K562 (cell line): Measurements from ENCODE around the gene PNMT. TPM values are rescaled to one million over a fixed set of nuclear protein-coding genes. Genes with fewer than 3 reads are reported as not detected.

Source experiments
- ATAC-seq: fragments of 200-7000 bp; cut with Tn5 transposase; 3 replicates; pipeline ENCODE4 v1.9.1; 2020; ENCODE audit warnings: moderate library complexity
- BruUV-seq: library from RNA; stranded (reverse); fragments of 400-500 nt; replicated peaks from 2 replicates; lab custom pipeline; 2021; lab: Mats Ljungman, UMichigan
- CTCF ChIA-PET: fragments of 300-600 bp; formaldehyde crosslinking; extraction: SDS; loops from one replicate; lab custom pipeline; 2021; ENCODE audit warnings: low intra/inter-chr PET ratio; lab: Yijun Ruan, JAX
- POLR2A ChIA-PET: fragments of 300-600, 350-650 bp; sonication (Branson Sonifier 250); formaldehyde crosslinking; extraction: SDS; loops from one replicate; lab custom pipeline; 2021; ENCODE audit warnings: antibody characterized with exemption, inconsistent platforms; lab: Yijun Ruan, JAX
- DNase-seq, 4 experiments: peaks; one replicate each; pipeline versions ENCODE4 v3.0.0 to v3.0.0-alpha.2; 2011 to 2018; ENCODE audit warnings: low spot score in 3 of 4, mixed read lengths in 3 of 4; ENCODE audit errors: extremely low read depth in 1 of 4
- FAIRE-seq: peaks from 2 replicates; lab custom pipeline; 2011; peaks lifted over from hg19 to GRCh38; lab: Jason Lieb, UNC
- H2AFZ ChIP-seq: 2 replicates; pipeline ENCODE4 v1.6.0; 2011; ENCODE audit warnings: low read depth, low read length, control low read depth, inconsistent platforms
- H3K27ac ChIP-seq: fragments of 200-600 bp; 3 replicates; pipeline ENCODE4 v1.8.0; 2011; ENCODE audit warnings: low read depth, mild to moderate bottlenecking, control low read depth, inconsistent platforms, low read length, moderate library complexity, mixed read lengths; ENCODE audit errors: extremely low read depth
- H3K27me3 ChIP-seq, 2 experiments: fragments of 300-600 bp in 1 of 2; 2 replicates in 1 of 2; 3 replicates in 1 of 2; pipeline versions ENCODE4 v1.6.0 to v1.8.0; 2011; ENCODE audit warnings: inconsistent platforms in 2 of 2, low read length in 2 of 2, mild to moderate bottlenecking in 1 of 2, mixed read lengths in 1 of 2, moderate library complexity in 1 of 2; ENCODE audit not compliant: control insufficient read depth in 2 of 2, insufficient read depth in 2 of 2
- H3K36me3 ChIP-seq: fragments of 300-600 bp; 3 replicates; pipeline ENCODE4 v1.8.0; 2011; ENCODE audit warnings: mild to moderate bottlenecking, low read length, inconsistent platforms; ENCODE audit not compliant: control insufficient read depth, insufficient read depth
- H3K4me1 ChIP-seq, 2 experiments: fragments of 200-600 bp in 1 of 2; replicated peaks in 1 of 2; 2 replicates in 1 of 2; 3 replicates in 1 of 2; pipeline versions ENCODE4 v1.5.1 to v1.8.0; 2011; ENCODE audit warnings: inconsistent platforms in 2 of 2, low read length in 2 of 2, mild to moderate bottlenecking in 1 of 2, mixed read lengths in 1 of 2, moderate library complexity in 1 of 2; ENCODE audit not compliant: control insufficient read depth in 2 of 2, insufficient read depth in 2 of 2
- H3K4me2 ChIP-seq: 2 replicates; pipeline ENCODE4 v1.6.1; 2011; ENCODE audit warnings: low read length, control low read depth, inconsistent platforms, mixed read lengths; ENCODE audit not compliant: insufficient read depth
- H3K4me3 ChIP-seq: fragments of 200-600 bp; sonication (generic), shearing (Covaris generic); 2 replicates; pipeline ENCODE4 v1.5.1; 2016; ENCODE audit warnings: control low read depth, inconsistent platforms
- H3K79me2 ChIP-seq: fragments of 200-600 bp; 3 replicates; pipeline ENCODE4 v1.8.0; 2011; ENCODE audit warnings: low read length, inconsistent platforms; ENCODE audit not compliant: control insufficient read depth, insufficient read depth
- H3K9ac ChIP-seq, 2 experiments: 2 replicates each; pipeline versions ENCODE4 v1.6.0 to v1.6.1; 2011; ENCODE audit warnings: low read depth in 2 of 2, low read length in 2 of 2, control low read depth in 1 of 2, inconsistent platforms in 1 of 2, mild to moderate bottlenecking in 1 of 2, mixed read lengths in 1 of 2; ENCODE audit not compliant: insufficient read depth in 1 of 2
- H3K9me1 ChIP-seq: one replicate; pipeline ENCODE4 v1.6.0; 2011; ENCODE audit warnings: inconsistent platforms, mild to moderate bottlenecking, low read length, moderate library complexity; ENCODE audit not compliant: control insufficient read depth, insufficient read depth
- H3K9me3 ChIP-seq: replicated peaks from 2 replicates; pipeline ENCODE4 v1.5.1; 2011; ENCODE audit warnings: low read depth, low read length, inconsistent platforms; ENCODE audit not compliant: control insufficient read depth, insufficient read depth
- H4K20me1 ChIP-seq: replicated peaks from 2 replicates; pipeline ENCODE4 v1.6.1; 2011; ENCODE audit warnings: low read length, inconsistent platforms, mixed read lengths; ENCODE audit not compliant: control insufficient read depth, insufficient read depth
- CBFB ChIP-seq: sonication (generic); formaldehyde crosslinking; IDR thresholded peaks from 2 replicates; pipeline ENCODE4 v1.4.0; 2020; ENCODE audit warnings: mild to moderate bottlenecking, missing genetic modification reagents
- CHD4 ChIP-seq: fragments of 200-600 bp; sonication (generic); IDR thresholded peaks from 3 replicates; pipeline ENCODE4 v1.6.1; 2012; ENCODE audit warnings: low read depth, mild to moderate bottlenecking, mixed read lengths, low read length, inconsistent platforms; ENCODE audit not compliant: insufficient read depth, insufficient replicate concordance, poor library complexity, severe bottlenecking
- FOS ChIP-seq: IDR thresholded peaks from 3 replicates; pipeline ENCODE4 v1.6.1; 2011; ENCODE audit not compliant: insufficient read length; ENCODE audit errors: extremely low read depth
- L3MBTL2 ChIP-seq: fragments of 450-650 bp; IDR thresholded peaks from 2 replicates; pipeline ENCODE4 v1.6.1; 2016; ENCODE audit warnings: mild to moderate bottlenecking, moderate library complexity
- MAZ ChIP-seq, 2 experiments: fragments of 450-650 bp in 1 of 2; sonication (generic) in 1 of 2; formaldehyde crosslinking; IDR thresholded peaks in 1 of 2; conservative IDR thresholded peaks in 1 of 2; 2 replicates each; pipeline versions ENCODE4 v1.4.0 to v1.5.0; 2020; ENCODE audit warnings: mild to moderate bottlenecking in 1 of 2, missing genetic modification reagents in 1 of 2
- MCM2 ChIP-seq: fragments of 450-650 bp; IDR thresholded peaks from 2 replicates; pipeline ENCODE4 v1.6.1; 2017; ENCODE audit warnings: low read depth, mild to moderate bottlenecking
- MEIS2 ChIP-seq: fragments of 450-650 bp; IDR thresholded peaks from 2 replicates; pipeline ENCODE4 v1.6.1; 2014; ENCODE audit warnings: mild to moderate bottlenecking; ENCODE audit not compliant: partially characterized antibody
- MYNN ChIP-seq, 2 experiments: sonication (generic); formaldehyde crosslinking in 1 of 2; IDR thresholded peaks; 2 replicates each; pipeline versions ENCODE4 v1.5.0 to v1.6.1; 2016 to 2020; ENCODE audit warnings: antibody characterized with exemption in 1 of 2, missing genetic modification reagents in 1 of 2
- PML ChIP-seq: IDR thresholded peaks from 2 replicates; pipeline ENCODE4 v1.6.1; 2012; ENCODE audit warnings: low read length, inconsistent platforms
- POLR2A ChIP-seq: fragments of 450-650 bp; conservative IDR thresholded peaks from 2 replicates; pipeline ENCODE4 v1.6.1; 2016
- RAD21 ChIP-seq, 2 experiments: fragments of 250-450 bp in 1 of 2; fragments of 450-650 bp in 1 of 2; sonication (Bioruptor Pico) in 1 of 2; formaldehyde crosslinking in 1 of 2; IDR thresholded peaks in 1 of 2; conservative IDR thresholded peaks in 1 of 2; 2 replicates each; pipeline versions ENCODE4 v1.4.0 to v1.8.0; 2020 to 2022; ENCODE audit warnings: mild to moderate bottlenecking in 2 of 2, moderate library complexity in 1 of 2
- SMC3 ChIP-seq: conservative IDR thresholded peaks from 2 replicates; pipeline ENCODE4 v1.6.1; 2011; ENCODE audit warnings: low read depth, low read length, improper control_type of control experiment; ENCODE audit not compliant: insufficient read depth
- TBP ChIP-seq: optimal IDR thresholded peaks from 2 replicates; pipeline ENCODE3; 2011; ENCODE audit warnings: low read depth, low read length, improper control_type of control experiment
- WGBS: fragments of 100-300 bp; shearing (Covaris generic); methylation state at CpG from one replicate; pipeline ENCODE4 v1.1.6; 2016; ENCODE audit warnings: low coverage, mixed read lengths; ENCODE audit not compliant: insufficient coverage; ENCODE audit errors: missing lambda C conversion rate; 5-methylcytosine and 5-hydroxymethylcytosine counted together
- in situ Hi-C: fragments of 300-500 bp; cut with MboI; formaldehyde crosslinking; loops from 4 replicates; pipeline ENCODE4 v1.15.0; 2018; ENCODE audit warnings: inconsistent platforms, mixed read lengths
- intact Hi-C: fragments of 100-400 bp; cut with micrococcal nuclease; formaldehyde crosslinking; loops from 2 replicates; pipeline ENCODE4 v1.14.2; 2022
- polyA plus RNA-seq, 8 experiments: library from polyadenylated mRNA; depleted of rRNA in 4 of 8; stranded (reverse) in 5 of 8; unstranded in 3 of 8; fragments of >200 nt; fragmentation: Nextera tagmentation in 2 of 8; fragmentation: Illumina TruSeq in 1 of 8; extraction: Ambion mirVana in 2 of 8; extraction: Trizol in 1 of 8; gene quantifications; 2 replicates each; pipeline versions ENCODE4 v1.2.1 to v1.2.3, GENCODE V29; 2011 to 2014; ENCODE audit warnings: inconsistent platforms in 1 of 8, missing spikeins in 1 of 8
- total RNA-seq, 7 experiments: library from RNA; depleted of rRNA in 6 of 7; stranded (reverse); fragments of >200 nt in 6 of 7; fragmentation: Illumina TruSeq in 2 of 7; extraction: Trizol in 2 of 7; gene quantifications; 2 replicates each; pipeline versions ENCODE4 v1.2.1 to v1.2.3, GENCODE V29; 2011 to 2021; ENCODE audit warnings: low replicate concordance in 1 of 7
- TF ChIP-seq, protein P1 (sequence below): IDR thresholded peaks from 2 replicates; pipeline ENCODE4 v1.6.1; 2011; ENCODE audit not compliant: insufficient read length; ENCODE audit errors: extremely low read depth
- TF ChIP-seq, protein P2 (sequence below): fragments of 250-450 bp; sonication (Bioruptor Pico); IDR thresholded peaks from 2 replicates; pipeline ENCODE4 v1.9.0; 2021; ENCODE audit warnings: mild to moderate bottlenecking, inconsistent platforms
- TF ChIP-seq, protein P3 (sequence below): sonication (generic); formaldehyde crosslinking; IDR thresholded peaks from 2 replicates; pipeline ENCODE4 v1.8.1; 2023; ENCODE audit warnings: mild to moderate bottlenecking, missing genetic modification reagents

Gene PNMT
- total and polyA plus RNA-seq, 9 of the 15 experiments (the other 6 are each of a cell fraction or from before 2014, with no cell fraction given), result 0.55 to 18.1 (median 5.8) TPM

DNA sequence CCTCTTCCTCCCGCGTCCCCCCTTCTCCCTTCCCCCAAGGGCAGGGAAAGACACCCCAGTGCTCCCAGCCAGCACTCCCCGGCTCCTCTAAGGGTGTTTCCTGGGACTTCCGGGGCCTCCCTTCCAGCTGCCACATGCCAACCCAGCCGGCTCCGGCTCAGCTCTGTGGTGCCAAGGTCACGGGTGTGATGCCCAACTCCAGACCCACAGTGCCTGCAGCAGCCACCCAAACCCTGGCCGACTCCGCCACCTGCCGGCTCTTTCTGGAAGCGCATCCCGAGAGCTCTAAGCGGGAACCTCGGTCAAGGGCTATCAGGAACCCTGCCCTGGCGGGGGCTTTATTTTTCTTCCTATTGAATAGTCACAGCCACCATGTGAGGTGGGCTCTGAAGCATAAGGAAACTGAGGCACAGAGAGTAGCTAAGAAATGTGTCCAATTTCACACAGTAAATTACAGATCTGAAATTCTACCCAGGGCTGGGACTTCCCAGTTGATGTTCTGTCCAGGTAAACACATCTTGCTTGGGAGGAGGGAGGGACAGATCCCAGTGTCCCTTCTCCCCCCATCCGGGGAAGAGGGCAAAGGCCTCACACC, 44.8 kb upstream of the PNMT start:
- CTCF ChIA-PET, result interaction anchor here (0.6 to 5.2 kb wide), 9 partner anchors 11 to 578 kb away, joined by 3 to 131 read pairs (median 5); partner anchors contain the start of gene PNMT
- Histone ChIP-seq H3K4me1 (peaks cover 3 to 43% of the 10 kb centered on the region in 2 experiments; a peak in 2 of 5 replicates), H3K79me2 (no peaks in the 10 kb centered on the region), H3K27me3 (peaks cover 0 to 25% of the 10 kb centered on the region in 2 experiments; a peak in 2 of 5 replicates), H3K9ac (0 out of 4 replicates have a peak overlapping the region, but pooled peaks of 1 of the 2 experiments have one; percentile 65), H2AFZ (peak overlapping the region; percentile 14; the same call in 1 of the 2 replicates), H3K4me3 (no peak overlapping the region), H3K36me3 (no peaks in the 10 kb centered on the region), H3K9me3 (no peaks in the 10 kb centered on the region), H4K20me1 (no peaks in the 10 kb centered on the region), H3K4me2 (no peak overlapping the region), H3K27ac (no peak overlapping the region), H3K9me1 (no peaks in the 10 kb centered on the region)
- in situ Hi-C loops (loop anchor here (5.0 kb wide), 2 partner anchors 49 to 134 kb away; no protein-coding TSS in a partner anchor), intact Hi-C loops (loop anchor here (1.0 to 2.0 kb wide), 2 partner anchors 75 to 239 kb away; no protein-coding TSS in a partner anchor)
- BruUV-seq, result no TSS peak
- 2% methylated on average over 15 of the region's 16 CpGs for WGBS
- ATAC-seq (peak; percentile 81), DNase-seq (peak; percentile 70 to 84 (median 75)), FAIRE-seq (peak; percentile 82)
- POLR2A ChIA-PET, result interaction anchor here (0.6 to 1.9 kb wide), 6 partner anchors 11 to 345 kb away, joined by 3 to 6 read pairs (median 4); partner anchors contain the start of genes PNMT and STARD3
- TF ChIP-seq MEIS2 (no peak), TBP (peak; percentile 81), MAZ (CRISPR knock-in tag; conservative IDR thresholded peaks at IDR 0.05 in 1 of 2, IDR thresholded peaks at IDR 0.05 in 1 of 2) (0 out of 4 replicates have a peak, but pooled peaks of 1 of the 2 experiments have one; percentile 31), MYNN (IDR thresholded peaks at IDR 0.05) (peak; percentile 63; the same call in 1 of the 2 replicates), MYNN (CRISPR knock-in tag; IDR thresholded peaks at IDR 0.05) (no peak), CHD4 (no peak), MCM2 (no peak), PML (peak; percentile 58), CBFB (CRISPR knock-in tag) (no peak), RAD21 (CRISPR knock-in tag; conservative IDR thresholded peaks at IDR 0.05 in 1 of 2, IDR thresholded peaks at IDR 0.05 in 1 of 2) (peak; percentile 44 to 73), FOS (no peak), SMC3 (peak; percentile 68), L3MBTL2 (no peak), POLR2A (peak; percentile 60)
- TF ChIP-seq, protein P1, sequence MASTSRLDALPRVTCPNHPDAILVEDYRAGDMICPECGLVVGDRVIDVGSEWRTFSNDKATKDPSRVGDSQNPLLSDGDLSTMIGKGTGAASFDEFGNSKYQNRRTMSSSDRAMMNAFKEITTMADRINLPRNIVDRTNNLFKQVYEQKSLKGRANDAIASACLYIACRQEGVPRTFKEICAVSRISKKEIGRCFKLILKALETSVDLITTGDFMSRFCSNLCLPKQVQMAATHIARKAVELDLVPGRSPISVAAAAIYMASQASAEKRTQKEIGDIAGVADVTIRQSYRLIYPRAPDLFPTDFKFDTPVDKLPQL, result peak; percentile 48
- TF ChIP-seq, protein P2, sequence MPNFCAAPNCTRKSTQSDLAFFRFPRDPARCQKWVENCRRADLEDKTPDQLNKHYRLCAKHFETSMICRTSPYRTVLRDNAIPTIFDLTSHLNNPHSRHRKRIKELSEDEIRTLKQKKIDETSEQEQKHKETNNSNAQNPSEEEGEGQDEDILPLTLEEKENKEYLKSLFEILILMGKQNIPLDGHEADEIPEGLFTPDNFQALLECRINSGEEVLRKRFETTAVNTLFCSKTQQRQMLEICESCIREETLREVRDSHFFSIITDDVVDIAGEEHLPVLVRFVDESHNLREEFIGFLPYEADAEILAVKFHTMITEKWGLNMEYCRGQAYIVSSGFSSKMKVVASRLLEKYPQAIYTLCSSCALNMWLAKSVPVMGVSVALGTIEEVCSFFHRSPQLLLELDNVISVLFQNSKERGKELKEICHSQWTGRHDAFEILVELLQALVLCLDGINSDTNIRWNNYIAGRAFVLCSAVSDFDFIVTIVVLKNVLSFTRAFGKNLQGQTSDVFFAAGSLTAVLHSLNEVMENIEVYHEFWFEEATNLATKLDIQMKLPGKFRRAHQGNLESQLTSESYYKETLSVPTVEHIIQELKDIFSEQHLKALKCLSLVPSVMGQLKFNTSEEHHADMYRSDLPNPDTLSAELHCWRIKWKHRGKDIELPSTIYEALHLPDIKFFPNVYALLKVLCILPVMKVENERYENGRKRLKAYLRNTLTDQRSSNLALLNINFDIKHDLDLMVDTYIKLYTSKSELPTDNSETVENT (CRISPR knock-in tag), result no peak
- TF ChIP-seq, protein P3, sequence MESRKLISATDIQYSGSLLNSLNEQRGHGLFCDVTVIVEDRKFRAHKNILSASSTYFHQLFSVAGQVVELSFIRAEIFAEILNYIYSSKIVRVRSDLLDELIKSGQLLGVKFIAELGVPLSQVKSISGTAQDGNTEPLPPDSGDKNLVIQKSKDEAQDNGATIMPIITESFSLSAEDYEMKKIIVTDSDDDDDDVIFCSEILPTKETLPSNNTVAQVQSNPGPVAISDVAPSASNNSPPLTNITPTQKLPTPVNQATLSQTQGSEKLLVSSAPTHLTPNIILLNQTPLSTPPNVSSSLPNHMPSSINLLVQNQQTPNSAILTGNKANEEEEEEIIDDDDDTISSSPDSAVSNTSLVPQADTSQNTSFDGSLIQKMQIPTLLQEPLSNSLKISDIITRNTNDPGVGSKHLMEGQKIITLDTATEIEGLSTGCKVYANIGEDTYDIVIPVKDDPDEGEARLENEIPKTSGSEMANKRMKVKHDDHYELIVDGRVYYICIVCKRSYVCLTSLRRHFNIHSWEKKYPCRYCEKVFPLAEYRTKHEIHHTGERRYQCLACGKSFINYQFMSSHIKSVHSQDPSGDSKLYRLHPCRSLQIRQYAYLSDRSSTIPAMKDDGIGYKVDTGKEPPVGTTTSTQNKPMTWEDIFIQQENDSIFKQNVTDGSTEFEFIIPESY, result no peak
